ENCODE data around the gene CBARP.

The CBARP gene, protein sequence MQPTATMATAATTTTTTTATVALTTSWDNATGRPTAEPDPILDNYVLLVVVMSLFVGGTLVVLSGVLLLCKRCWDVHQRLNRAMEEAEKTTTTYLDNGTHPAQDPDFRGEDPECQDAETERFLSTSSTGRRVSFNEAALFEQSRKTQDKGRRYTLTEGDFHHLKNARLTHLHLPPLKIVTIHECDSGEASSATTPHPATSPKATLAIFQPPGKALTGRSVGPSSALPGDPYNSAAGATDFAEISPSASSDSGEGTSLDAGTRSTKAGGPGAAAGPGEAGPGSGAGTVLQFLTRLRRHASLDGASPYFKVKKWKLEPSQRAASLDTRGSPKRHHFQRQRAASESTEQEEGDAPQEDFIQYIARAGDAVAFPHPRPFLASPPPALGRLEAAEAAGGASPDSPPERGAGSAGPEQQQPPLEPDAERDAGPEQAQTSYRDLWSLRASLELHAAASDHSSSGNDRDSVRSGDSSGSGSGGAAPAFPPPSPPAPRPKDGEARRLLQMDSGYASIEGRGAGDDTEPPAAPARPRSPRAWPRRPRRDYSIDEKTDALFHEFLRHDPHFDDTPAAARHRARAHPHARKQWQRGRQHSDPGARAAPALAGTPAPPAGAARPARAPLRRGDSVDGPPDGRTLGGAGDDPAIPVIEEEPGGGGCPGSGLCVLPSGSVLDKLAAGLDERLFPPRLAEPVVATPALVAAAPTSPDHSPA

DNA sequence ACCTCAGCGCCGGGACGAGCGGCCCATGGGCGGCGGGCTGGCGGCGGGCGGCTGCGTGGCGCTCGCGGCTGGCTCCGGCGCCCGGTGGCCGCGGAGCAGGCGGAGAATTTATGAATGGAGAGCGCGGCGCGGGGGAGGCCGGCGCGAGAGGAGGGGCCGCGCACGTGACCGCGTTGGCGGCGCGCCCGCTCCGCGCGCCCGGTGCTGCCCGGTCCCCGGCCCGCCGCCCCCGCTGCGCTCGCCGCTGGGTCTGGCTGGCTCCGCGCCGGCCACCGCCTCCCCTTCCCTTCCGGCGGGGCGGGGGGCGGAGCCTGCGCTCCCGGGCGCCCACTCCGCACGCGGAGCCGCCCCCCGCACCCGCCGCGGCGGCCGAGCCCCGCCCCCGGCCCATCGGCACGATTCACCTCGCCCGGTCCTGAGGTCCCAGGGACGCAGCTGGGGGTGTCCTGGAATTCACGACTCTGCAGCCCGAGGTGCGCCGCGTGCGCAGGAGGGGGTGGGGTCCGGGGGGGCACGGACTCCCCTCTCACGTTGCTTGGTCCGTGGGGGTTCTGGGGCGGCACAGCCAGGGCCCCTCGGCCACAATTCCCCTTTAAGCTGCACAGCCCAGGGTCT is at the start of gene CBARP:
CBARP (minus strand) TSS at position 252 of the 615 bp plus-strand sequence. CDS start 1,905 bp downstream, outside the sequence.
- no peak for DNase-seq (ENCODE audit: extremely low read depth, low read depth)
- TF ChIP-seq, protein P1, sequence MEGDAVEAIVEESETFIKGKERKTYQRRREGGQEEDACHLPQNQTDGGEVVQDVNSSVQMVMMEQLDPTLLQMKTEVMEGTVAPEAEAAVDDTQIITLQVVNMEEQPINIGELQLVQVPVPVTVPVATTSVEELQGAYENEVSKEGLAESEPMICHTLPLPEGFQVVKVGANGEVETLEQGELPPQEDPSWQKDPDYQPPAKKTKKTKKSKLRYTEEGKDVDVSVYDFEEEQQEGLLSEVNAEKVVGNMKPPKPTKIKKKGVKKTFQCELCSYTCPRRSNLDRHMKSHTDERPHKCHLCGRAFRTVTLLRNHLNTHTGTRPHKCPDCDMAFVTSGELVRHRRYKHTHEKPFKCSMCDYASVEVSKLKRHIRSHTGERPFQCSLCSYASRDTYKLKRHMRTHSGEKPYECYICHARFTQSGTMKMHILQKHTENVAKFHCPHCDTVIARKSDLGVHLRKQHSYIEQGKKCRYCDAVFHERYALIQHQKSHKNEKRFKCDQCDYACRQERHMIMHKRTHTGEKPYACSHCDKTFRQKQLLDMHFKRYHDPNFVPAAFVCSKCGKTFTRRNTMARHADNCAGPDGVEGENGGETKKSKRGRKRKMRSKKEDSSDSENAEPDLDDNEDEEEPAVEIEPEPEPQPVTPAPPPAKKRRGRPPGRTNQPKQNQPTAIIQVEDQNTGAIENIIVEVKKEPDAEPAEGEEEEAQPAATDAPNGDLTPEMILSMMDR (IDR thresholded peaks at IDR 0.05; ENCODE audit: low read depth, low read length), result no peak

DNA sequence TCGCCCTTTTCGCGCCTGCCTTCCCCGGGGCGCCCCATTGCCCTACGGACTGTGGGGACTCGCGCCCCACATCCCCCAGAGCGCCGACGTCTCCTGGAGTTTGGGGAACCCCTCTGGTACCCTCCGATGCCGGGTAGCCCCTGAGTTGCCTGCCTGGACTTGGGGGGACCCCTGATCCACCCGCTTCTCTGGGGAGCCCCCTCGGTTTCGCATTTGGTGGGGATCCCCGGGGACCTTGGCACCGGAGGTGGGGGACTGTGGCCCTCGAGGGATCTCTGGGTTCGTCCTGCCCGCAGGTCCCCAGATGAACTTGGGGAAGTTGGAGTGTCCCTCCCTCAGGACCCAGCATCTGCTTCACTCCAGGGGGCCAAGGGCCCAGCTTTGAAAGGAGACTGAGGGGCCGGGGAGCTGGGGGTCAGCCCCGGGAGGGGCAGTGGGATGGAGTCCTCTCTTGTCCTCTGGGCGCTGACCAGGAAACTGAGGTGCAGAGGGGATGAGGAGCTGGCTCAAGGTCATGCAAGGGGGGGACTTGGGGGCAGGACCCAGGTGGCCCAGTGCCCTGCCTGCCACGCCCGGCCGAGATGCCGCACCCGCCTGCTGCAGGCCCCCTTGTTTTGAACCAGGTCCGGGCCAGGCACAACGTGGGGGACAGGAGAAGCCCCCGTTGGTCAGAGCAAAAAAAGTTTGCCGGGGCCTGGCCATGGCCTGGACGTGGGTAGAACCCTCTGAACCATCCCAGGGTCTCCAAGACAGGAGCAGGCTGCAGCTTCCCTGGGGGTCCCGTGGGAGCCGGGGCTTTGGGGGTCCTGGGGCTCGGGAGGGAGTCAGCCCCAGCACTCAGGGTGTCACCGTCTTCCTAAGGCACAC is 48.9 kb upstream of the CBARP start:
- TF ChIP-seq, protein P1 (IDR thresholded peaks at IDR 0.05; ENCODE audit: low read depth, low read length), result no peak
- no peak for DNase-seq (ENCODE audit: extremely low read depth, low read depth)

DNA sequence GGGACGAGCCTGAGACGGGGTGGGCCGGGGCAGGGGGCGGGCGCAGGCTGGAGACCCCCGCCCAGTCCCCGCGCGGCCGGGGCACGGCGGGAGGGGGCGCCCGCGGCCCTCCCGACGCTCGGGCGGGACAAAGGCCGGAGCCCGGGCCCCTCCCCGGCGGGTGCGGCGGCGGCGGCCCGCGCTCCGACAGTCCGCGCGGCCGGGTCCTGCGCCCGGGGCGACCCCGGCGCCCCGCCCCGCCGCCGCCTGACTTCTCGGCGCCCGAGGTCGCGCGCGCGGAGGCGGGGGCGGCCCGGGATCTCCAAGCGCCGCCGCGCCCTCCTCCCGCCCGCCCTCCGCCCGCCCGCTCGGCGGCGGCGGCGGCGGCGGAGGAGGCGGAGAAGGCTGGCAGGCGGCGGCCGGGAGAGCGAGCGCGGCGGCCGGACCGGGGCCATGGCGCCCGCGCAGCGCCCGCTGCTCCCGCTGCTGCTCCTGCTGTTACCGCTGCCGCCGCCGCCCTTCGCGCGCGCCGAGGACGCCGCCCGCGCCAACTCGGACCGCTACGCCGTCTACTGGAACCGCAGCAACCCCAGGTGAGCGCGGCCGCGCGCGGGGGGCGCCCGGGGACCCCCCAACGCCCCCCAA is 48.0 kb upstream of the CBARP start, which contains the start of gene EFNA2:
EFNA2 (plus strand) TSS at position 137 of the 624 bp plus-strand sequence; CDS start at position 433, 296 bp downstream.
- no peak for DNase-seq (ENCODE audit: extremely low read depth, low read depth)
- TF ChIP-seq, protein P1 (IDR thresholded peaks at IDR 0.05; ENCODE audit: low read depth, low read length), result no peak

DNA sequence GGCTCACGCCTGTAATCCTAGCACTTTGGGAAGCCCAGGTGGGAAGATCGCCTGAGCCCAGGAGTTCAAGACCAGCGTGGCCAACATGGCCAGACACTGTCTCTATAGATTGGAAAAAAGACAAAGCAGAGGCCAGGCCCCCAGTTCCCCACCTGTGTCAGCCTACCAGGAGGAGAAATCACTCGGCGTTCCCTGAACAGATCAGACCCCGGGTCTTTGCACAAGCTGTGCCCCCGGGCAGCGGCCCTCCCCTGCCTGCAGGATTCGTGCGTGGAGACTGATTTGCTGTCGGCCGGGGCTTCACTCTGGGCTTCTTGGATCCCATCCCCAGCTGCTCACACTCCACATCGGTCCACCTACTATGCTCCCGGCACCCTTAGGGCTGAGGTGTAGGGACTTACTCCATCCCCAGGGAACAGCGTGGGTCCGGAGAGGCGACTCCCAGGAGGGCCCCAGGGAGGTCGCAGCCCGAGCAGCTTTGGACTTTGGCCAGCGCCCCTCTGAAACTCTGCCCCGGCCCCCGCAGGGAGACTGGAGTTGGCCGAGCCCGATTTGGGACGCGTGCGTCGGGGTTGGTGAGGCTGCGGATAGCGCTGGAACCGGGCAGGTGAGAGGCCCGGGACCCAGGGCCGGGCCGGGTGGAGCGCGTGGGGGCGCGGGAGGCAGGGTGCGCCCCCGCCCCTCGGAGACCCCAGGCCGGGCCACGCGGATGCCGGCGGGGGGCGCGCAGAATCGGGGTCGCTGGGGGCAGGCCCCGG is 47.4 kb upstream of the CBARP start:
- TF ChIP-seq, protein P1 (IDR thresholded peaks at IDR 0.05; ENCODE audit: low read depth, low read length), result no peak
- no peak for DNase-seq (ENCODE audit: extremely low read depth, low read depth)

DNA sequence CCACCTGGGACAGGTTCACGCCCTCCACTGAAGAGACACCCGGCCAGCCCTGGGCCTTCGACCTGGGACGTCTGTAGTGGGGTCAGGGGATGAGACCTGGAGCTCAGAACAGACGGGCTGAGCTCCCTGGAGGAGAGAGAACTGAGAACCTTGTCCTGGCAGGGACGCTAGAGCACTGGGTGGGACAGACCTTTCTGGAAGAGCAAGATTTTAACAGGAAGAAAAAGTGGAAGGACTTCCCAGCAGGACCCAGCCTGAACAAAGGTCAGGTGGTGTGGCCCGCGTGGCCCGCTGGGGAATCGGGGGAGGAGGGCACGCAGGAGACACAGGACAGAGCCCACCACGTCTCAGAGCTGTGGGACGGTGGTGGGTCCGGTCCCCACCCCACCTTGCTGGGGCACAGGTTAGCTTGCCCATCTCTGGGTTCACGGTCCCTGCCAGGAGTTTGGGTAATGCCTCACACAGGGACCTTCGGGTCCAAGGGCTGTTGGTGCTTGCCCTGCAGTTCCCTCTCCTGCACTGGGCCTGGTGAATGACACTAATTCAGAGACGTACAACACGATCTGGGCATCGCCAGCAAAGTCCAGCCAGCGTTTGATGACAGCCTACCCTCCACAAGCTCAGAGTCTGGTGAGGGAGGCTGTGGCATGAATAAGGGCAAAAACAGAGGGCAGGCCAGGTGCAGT is 46.6 kb upstream of the CBARP start:
- no peak for DNase-seq (ENCODE audit: extremely low read depth, low read depth)
- TF ChIP-seq, protein P1 (IDR thresholded peaks at IDR 0.05; ENCODE audit: low read depth, low read length), result no peak
